GM12878 (cell line): ENCODE results near the gene HPS5. TPM values are rescaled to one million over a fixed set of nuclear protein-coding genes. Genes with fewer than 3 reads are reported as not detected.

Experiments
- BHLHE40 ChIP-seq, 2 experiments: fragments of 450-650 bp in 1 of 2; IDR thresholded peaks; 2 replicates each; pipeline ENCODE4 v1.6.1; 2011 to 2017; ENCODE audit warnings: low read depth in 2 of 2, borderline replicate concordance in 1 of 2, improper control_type of control experiment in 1 of 2, low read length in 1 of 2, mild to moderate bottlenecking in 1 of 2
- CTCF ChIP-seq, 3 experiments: IDR thresholded peaks in 2 of 3; conservative IDR thresholded peaks in 1 of 3; 2 replicates each; pipeline ENCODE4 v1.5.1; 2011; ENCODE audit warnings: low read depth in 3 of 3, low read length in 3 of 3, mild to moderate bottlenecking in 3 of 3, control low read depth in 2 of 3, moderate library complexity in 2 of 3, inconsistent platforms in 1 of 3, mixed read lengths in 1 of 3; ENCODE audit not compliant: control insufficient read depth in 2 of 3, insufficient read depth in 1 of 3; ENCODE audit errors: extremely low read depth in 1 of 3
- CUX1 ChIP-seq: IDR thresholded peaks from 2 replicates; pipeline ENCODE4 v1.6.1; 2012; ENCODE audit warnings: improper control_type of control experiment, low read depth, low read length; ENCODE audit not compliant: insufficient replicate concordance
- EZH2 ChIP-seq: IDR thresholded peaks from 2 replicates; pipeline ENCODE4 v1.6.1; 2012; ENCODE audit warnings: low read depth, mild to moderate bottlenecking, control low read depth, inconsistent platforms, low read length, borderline replicate concordance; ENCODE audit not compliant: control insufficient read depth
- FOS ChIP-seq: IDR thresholded peaks from 3 replicates; pipeline ENCODE4 v1.6.1; 2011; ENCODE audit warnings: borderline replicate concordance; ENCODE audit not compliant: insufficient read length; ENCODE audit errors: extremely low read depth
- NRF1 ChIP-seq: conservative IDR thresholded peaks from 2 replicates; pipeline ENCODE4 v1.6.1; 2011; ENCODE audit warnings: mild to moderate bottlenecking, low read depth, low read length, improper control_type of control experiment
- polyA plus RNA-seq, 11 experiments: library from polyadenylated mRNA; depleted of rRNA in 4 of 11; unstranded in 6 of 11; stranded (reverse) in 5 of 11; fragments of >200 nt; fragmentation: Nextera tagmentation in 4 of 11; fragmentation: Illumina TruSeq in 1 of 11; extraction: Ambion mirVana in 4 of 11; extraction: Trizol in 1 of 11; gene quantifications; 1 replicate in 1 of 11; 2 replicates in 10 of 11; pipeline versions ENCODE4 v1.2.1 to v1.2.3, GENCODE V29; 2011 to 2016; ENCODE audit warnings: inconsistent platforms in 2 of 11, missing spikeins in 2 of 11, low read depth in 1 of 11
- total RNA-seq, 4 experiments: library from RNA; depleted of rRNA in 3 of 4; stranded (reverse); fragments of >200 nt in 3 of 4; fragmentation: Illumina TruSeq in 1 of 4; extraction: Trizol in 1 of 4; gene quantifications; 2 replicates each; pipeline versions ENCODE4 v1.2.1 to v1.2.3, GENCODE V29; 2013 to 2021

HPS5 gene
- total and polyA plus RNA-seq, 10 of the 15 experiments (the other 5 are each of a cell fraction or from before 2014, with no cell fraction given): 11.9 to 32.6 (median 23.5) TPM

- TF ChIP-seq NRF1: no peak
- no peak for TF ChIP-seq BHLHE40 (IDR thresholded peaks at IDR 0.05; ENCODE audit: borderline replicate concordance in 1 of 2, low read depth in 2 of 2, low read length in 1 of 2)
- TF ChIP-seq CUX1: no peak
- no peak for TF ChIP-seq EZH2
- no peak for TF ChIP-seq FOS
- no peak for TF ChIP-seq CTCF (IDR thresholded peaks at IDR 0.05 in 2 of 3, conservative IDR thresholded peaks at IDR 0.05 in 1 of 3; ENCODE audit: control insufficient read depth in 2 of 3, extremely low read depth in 1 of 3, insufficient read depth in 1 of 3, low read depth in 3 of 3, low read length in 3 of 3)
These were observed 85.1 kb downstream of the HPS5 start, which contains the start of gene SAA4 (continued) for GRCh38 chr11:18236664-18237356.
